NCI-H510A (cell line): ENCODE measurements around the gene UAP1L1.
"Not testable (repeated sequence)": the region's sequence is repeated elsewhere in the genome, so short reads cannot be mapped to it uniquely, and the experiment has no call there.

Experiments
- DNase-seq: peaks from one replicate; lab custom pipeline; 2025; lab: John Stamatoyannopoulos, UW

UAP1L1 gene

DNA sequence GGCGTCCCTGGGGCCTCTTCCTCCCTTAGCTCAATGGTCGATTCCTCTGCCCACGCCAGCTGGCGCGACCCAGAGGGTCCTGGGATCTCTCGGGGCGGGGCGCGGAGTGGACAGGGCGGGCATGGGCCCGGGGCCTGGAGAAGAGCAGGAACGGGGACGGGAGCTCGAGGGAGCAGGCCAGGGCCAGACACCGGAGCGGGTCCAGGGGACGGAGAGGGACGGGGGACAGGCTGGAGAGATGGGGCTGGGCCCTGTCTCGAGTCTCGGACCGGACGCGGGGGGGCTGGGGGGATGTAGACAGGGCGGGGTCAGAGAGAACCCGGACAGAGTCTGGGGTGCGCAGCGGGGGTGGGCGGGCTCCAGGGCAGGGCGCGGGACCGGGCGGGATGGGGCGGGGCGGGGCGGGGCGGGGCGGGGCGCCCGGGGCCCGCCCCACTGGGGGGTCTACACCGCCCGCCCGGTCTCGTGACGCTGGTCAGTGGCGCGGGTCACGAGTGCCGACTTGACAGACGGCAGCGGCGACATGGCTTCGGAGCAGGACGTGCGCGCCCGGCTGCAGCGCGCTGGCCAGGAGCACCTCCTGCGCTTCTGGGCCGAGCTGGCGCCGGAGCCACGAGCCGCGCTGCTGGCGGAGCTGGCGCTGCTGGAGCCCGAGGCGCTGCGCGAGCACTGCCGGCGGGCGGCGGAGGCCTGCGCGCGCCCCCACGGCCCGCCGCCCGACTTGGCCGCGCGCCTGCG is at the start of gene UAP1L1:
Gene UAP1L1, plus strand, starts transcription at position 508 of the 738 bp plus-strand sequence. Its CDS starts 16 bp downstream, at position 524.
- DNase-seq: no peak

DNA sequence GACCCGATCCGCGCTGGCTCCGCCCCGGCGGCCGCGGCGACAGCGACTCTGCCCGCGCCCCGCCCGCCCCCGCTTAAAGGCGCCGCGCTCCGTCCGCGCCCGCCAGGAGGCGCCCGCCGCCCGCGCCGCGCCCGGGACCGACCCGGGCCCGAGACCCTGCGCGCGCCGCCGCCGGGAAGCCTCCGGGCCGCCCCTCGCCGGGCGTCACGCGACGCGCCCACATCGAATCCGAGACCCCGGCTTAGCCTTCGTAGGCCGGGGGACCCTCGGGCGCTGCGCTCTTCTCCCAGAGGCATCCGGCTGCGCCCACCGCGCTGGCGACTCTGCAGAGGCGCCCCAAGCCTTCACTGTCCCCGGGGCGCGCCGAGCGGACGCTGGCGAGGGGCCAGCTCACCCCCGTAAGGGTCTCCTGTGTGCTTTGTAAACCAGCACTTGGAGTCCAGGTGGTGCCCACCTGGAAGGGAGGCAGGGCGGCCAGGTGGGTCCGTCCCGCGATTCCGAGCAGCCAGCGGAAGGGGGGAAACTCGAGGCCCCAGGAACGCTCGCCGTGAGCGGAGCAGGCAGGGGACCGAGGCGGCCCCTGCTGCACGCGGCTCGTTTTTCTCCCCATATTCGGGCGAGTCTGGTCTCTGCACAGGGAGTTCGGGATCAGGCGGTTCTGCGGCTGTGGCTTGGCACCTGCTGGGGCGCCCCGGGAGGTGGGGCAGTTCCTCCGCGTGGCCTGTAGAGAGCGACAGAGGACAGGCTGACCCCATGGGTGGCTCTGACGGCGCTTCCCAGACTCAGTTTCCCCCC is 48.9 kb upstream of the UAP1L1 start:
- peak; percentile 65 for DNase-seq

GRCh38 chr9:137029058-137029936 is 48.0 kb upstream of the UAP1L1 start:
- DNase-seq: no peak

DNA sequence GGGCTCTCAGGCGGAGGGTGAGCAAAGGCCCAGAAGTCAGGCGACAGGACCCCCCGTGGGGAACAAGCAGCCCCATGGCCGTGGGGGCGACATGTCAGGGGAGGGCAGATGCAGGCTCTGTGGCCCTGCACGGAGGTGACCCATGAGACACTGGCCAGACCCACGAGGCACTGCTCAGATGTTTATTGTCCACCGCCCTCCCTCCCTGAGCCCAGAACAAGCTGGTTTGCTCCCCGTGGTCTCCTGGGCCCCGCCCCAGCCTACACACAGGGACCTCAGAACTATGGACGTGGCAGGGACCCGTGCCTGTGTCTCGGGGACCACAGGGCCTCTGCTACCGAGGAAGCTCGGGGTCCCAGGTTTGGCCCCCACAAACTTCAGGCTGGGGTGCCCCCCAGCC is 47.3 kb upstream of the UAP1L1 start:
- no peak for DNase-seq

DNA sequence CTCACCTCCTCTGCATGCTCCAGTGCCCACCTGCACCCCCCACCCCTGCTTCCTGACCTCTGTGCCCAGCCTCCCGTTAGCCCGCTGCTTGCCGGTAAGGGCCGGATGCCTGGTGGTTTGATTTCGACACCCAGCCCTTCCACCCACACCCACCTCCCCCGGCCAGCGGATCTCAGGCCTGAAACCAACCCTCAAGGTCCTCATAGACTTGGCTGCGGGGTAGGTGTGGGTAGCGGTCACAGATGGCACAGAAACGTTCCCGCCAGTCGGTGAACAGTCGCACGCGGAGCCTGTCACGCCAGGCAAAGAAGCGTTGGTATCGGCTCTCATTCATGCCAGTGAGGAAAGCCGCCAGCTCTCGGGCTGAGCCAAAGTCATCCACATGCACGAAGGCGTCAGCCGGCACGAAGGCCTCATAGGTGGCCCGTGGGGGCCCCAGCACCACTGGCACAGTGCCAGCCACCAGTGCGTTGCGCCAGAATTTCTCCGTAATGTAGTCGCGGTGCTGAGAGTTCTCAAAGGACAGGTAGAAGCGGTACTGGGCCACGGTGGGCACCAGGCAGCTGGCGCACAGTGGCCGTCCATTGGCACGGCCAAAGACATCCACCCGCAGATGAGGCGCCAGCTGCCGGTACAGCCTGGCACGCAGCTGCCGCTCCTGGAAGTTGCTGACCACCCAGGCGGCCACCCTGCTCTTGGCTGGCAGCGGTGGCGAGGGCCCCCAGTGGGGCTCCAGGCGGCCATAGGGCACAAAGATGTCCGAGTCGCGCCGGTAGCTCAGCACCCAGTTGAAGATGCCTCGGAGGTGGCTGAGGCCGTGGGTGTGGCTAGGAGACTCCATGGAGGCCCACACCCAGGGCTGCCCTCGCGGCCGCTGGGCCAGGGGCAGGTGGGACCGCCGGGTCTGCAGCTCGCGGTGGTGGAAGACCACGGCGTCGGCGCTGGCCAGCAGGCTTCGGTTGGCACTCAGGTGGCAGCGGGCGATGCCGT is 46.5 kb upstream of the UAP1L1 start:
- no peak for DNase-seq

GRCh38 chr9:137031904-137032640 is 45.2 kb upstream of the UAP1L1 start, which contains the start of gene FUT7:
Gene FUT7, minus strand, starts transcription at chr9:137032088. Its CDS starts 97 bp downstream, at chr9:137031991.
- no peak for DNase-seq

GRCh38 chr9:137032858-137033257 is 44.5 kb upstream of the UAP1L1 start:
- DNase-seq: no peak

DNA sequence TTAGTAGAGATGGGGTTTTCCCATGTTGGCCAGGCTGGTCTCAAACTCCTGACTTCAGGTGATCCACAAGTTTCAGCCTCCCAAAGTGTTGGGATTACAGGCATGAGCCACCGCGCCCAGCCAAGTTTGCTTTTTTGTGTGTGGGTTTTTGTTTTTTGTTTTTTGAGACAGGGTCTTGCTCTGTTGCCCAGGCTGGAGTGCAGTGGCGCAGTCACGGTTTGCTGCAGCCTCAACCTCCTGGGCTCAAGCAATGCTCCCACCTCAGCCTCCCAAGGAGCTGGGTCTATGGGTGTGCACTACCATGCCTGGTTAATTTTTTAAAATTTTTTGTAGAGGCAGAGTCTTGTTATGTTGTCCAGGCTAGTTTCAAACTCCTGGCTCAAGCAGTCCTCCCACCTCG is 43.8 kb upstream of the UAP1L1 start:
- not testable (repeated sequence) for DNase-seq

DNA sequence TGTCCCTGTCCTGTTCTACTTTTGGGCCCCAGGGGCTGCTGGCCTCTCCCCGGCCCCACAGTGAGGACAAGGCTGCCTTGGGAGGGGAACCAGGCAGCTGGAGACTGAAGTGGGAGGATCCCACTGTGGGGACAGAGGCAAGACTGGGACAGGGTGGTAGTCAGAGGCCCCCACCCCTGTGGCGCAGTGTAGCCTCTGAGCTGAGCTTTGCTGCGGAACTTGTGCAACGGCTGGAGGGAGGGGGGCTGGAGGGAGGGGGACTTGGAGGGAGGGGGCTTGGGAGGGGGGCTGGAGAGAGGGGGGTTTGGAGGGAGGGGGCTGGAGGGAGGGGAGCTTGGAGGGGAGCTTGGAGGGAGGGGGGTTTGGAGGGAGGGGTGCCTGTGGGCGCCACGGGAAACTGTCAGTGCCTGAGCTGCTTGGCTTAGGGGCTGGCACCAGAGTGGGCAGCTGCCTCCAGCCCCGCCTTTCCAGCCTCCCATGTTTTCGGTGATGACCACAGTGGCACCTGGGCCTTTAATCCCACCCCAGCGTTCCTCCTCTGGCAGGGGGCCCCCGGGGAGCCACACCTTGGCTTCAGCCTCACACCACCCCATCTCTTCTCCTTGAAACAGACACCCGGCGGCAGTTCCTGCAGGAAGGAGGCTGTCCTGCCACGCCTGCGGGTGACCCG is 43.1 kb upstream of the UAP1L1 start:
- no peak for DNase-seq

GRCh38 chr9:137034709-137035506 is 42.4 kb upstream of the UAP1L1 start:
- DNase-seq: peak; percentile 77

- no peak for DNase-seq
Measured at GRCh38 chr9:137035507-137035834, 41.8 kb upstream of the UAP1L1 start.

GRCh38 chr9:137035937-137036336 is 41.4 kb upstream of the UAP1L1 start:
- DNase-seq: no peak

DNA sequence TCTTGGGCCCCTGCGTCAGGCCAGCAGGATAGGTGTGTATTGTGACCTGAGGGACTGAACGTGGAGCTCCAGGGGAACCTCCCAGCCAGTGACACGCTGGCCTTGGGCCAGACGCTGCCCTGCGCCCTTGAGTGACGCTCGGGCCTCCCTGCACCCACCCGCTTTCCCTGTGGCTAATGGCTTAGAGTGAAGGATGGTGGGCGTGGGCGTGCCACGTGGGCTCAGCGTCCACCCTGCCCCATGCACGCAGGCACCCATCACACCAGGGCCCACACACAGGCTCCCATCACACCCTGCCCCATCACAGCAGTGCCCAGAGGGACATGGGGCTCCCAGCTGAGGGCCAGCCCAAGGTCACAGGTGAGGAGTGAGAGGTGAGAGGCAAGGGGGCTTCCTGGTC is 40.3 kb upstream of the UAP1L1 start:
- DNase-seq: no peak

DNA sequence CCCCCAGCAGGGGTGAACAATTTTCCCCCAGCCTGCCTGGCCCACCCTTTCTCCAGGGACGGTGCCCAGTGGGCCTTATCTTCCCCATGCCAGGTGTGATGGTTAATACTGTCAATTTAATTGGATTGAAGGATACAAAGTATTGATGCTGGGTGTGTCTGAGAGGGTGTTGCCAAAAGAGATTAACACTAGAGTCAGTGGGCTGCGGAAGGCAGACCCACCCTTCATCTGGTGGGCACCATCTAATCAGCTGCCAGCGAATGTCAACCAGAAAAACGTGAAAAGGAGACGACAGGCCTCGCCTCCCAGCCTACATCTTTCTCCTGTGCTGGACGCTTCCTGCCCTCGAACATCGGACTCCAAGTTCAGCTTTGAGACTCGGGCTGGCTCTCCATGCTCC is 39.8 kb upstream of the UAP1L1 start:
- DNase-seq: no peak

DNA sequence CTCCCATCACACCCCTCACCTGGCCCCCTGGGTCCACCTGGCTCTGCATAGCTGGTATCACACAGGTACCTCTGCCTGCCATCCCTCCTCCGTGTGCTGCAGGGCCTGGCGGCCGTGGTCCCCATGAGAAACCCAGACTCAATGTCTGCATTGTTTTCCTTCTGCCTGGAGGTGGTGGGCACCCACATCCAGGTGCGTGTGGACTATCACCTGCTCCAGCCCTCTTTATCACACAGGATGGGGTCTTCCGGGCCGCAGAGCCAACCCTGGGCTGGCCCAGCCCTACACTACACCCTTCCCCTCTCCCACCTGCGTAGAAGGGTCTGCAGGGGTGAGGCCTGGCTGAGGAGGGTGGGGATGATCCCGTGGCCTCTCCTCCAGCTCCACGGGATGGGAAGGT is 38.4 kb upstream of the UAP1L1 start:
- DNase-seq: no peak

GRCh38 chr9:137039611-137040366 is 37.5 kb upstream of the UAP1L1 start:
- no peak for DNase-seq

GRCh38 chr9:137040568-137040967 is 36.7 kb upstream of the UAP1L1 start:
- DNase-seq: no peak

DNA sequence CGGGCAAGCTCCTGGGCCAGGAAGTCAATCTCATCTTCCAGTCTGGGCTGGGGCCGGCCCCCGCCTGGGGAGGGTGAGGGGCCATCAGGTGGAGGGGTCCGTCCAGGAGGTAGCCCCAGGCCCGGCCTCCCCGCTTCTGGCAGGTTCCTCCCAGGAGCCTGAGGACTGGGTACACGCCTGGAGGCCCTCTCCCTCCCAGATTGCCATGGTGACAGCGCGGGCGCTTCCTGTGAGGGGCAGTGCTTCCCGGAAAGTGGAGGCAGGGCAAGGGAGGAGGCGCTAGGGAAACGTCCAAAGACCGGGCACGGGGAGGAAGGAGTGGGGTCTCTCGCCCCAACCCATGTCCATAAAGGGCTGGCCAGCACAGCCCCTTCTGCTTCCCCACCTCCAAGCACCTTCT is 36.2 kb upstream of the UAP1L1 start:
- DNase-seq: no peak
